K562 (cell line): ENCODE results near the gene FILIP1. TPM values are rescaled to one million over a fixed set of nuclear protein-coding genes. Genes with fewer than 3 reads are reported as not detected.

Experiments used
- ATAC-seq: fragments of 200-7000 bp; cut with Tn5 transposase; 3 replicates; pipeline ENCODE4 v1.9.1; 2020; ENCODE audit warnings: moderate library complexity
- BruUV-seq: library from RNA; stranded (reverse); fragments of 400-500 nt; replicated peaks from 2 replicates; lab custom pipeline; 2021; lab: Mats Ljungman, UMichigan
- CTCF ChIA-PET: fragments of 300-600 bp; formaldehyde crosslinking; extraction: SDS; loops from one replicate; lab custom pipeline; 2021; ENCODE audit warnings: low intra/inter-chr PET ratio; lab: Yijun Ruan, JAX
- POLR2A ChIA-PET: fragments of 300-600, 350-650 bp; sonication (Branson Sonifier 250); formaldehyde crosslinking; extraction: SDS; loops from one replicate; lab custom pipeline; 2021; ENCODE audit warnings: antibody characterized with exemption, inconsistent platforms; lab: Yijun Ruan, JAX
- DNase-seq, 4 experiments: peaks; one replicate each; pipeline versions ENCODE4 v3.0.0 to v3.0.0-alpha.2; 2011 to 2018; ENCODE audit warnings: low spot score in 3 of 4, mixed read lengths in 3 of 4; ENCODE audit errors: extremely low read depth in 1 of 4
- FAIRE-seq: peaks from 2 replicates; lab custom pipeline; 2011; peaks lifted over from hg19 to GRCh38; lab: Jason Lieb, UNC
- H2AFZ ChIP-seq: 2 replicates; pipeline ENCODE4 v1.6.0; 2011; ENCODE audit warnings: low read depth, low read length, control low read depth, inconsistent platforms
- H3K27ac ChIP-seq: fragments of 200-600 bp; 3 replicates; pipeline ENCODE4 v1.8.0; 2011; ENCODE audit warnings: low read depth, mild to moderate bottlenecking, control low read depth, inconsistent platforms, low read length, moderate library complexity, mixed read lengths; ENCODE audit errors: extremely low read depth
- H3K27me3 ChIP-seq, 2 experiments: fragments of 300-600 bp in 1 of 2; 2 replicates in 1 of 2; 3 replicates in 1 of 2; pipeline versions ENCODE4 v1.6.0 to v1.8.0; 2011; ENCODE audit warnings: inconsistent platforms in 2 of 2, low read length in 2 of 2, mild to moderate bottlenecking in 1 of 2, mixed read lengths in 1 of 2, moderate library complexity in 1 of 2; ENCODE audit not compliant: control insufficient read depth in 2 of 2, insufficient read depth in 2 of 2
- H3K36me3 ChIP-seq: fragments of 300-600 bp; 3 replicates; pipeline ENCODE4 v1.8.0; 2011; ENCODE audit warnings: mild to moderate bottlenecking, low read length, inconsistent platforms; ENCODE audit not compliant: control insufficient read depth, insufficient read depth
- H3K4me1 ChIP-seq, 2 experiments: fragments of 200-600 bp in 1 of 2; replicated peaks in 1 of 2; 2 replicates in 1 of 2; 3 replicates in 1 of 2; pipeline versions ENCODE4 v1.5.1 to v1.8.0; 2011; ENCODE audit warnings: inconsistent platforms in 2 of 2, low read length in 2 of 2, mild to moderate bottlenecking in 1 of 2, mixed read lengths in 1 of 2, moderate library complexity in 1 of 2; ENCODE audit not compliant: control insufficient read depth in 2 of 2, insufficient read depth in 2 of 2
- H3K4me2 ChIP-seq: 2 replicates; pipeline ENCODE4 v1.6.1; 2011; ENCODE audit warnings: low read length, control low read depth, inconsistent platforms, mixed read lengths; ENCODE audit not compliant: insufficient read depth
- H3K4me3 ChIP-seq: fragments of 200-600 bp; sonication (generic), shearing (Covaris generic); 2 replicates; pipeline ENCODE4 v1.5.1; 2016; ENCODE audit warnings: control low read depth, inconsistent platforms
- H3K79me2 ChIP-seq: fragments of 200-600 bp; 3 replicates; pipeline ENCODE4 v1.8.0; 2011; ENCODE audit warnings: low read length, inconsistent platforms; ENCODE audit not compliant: control insufficient read depth, insufficient read depth
- H3K9ac ChIP-seq, 2 experiments: 2 replicates each; pipeline versions ENCODE4 v1.6.0 to v1.6.1; 2011; ENCODE audit warnings: low read depth in 2 of 2, low read length in 2 of 2, control low read depth in 1 of 2, inconsistent platforms in 1 of 2, mild to moderate bottlenecking in 1 of 2, mixed read lengths in 1 of 2; ENCODE audit not compliant: insufficient read depth in 1 of 2
- H3K9me1 ChIP-seq: one replicate; pipeline ENCODE4 v1.6.0; 2011; ENCODE audit warnings: inconsistent platforms, mild to moderate bottlenecking, low read length, moderate library complexity; ENCODE audit not compliant: control insufficient read depth, insufficient read depth
- H3K9me3 ChIP-seq: replicated peaks from 2 replicates; pipeline ENCODE4 v1.5.1; 2011; ENCODE audit warnings: low read depth, low read length, inconsistent platforms; ENCODE audit not compliant: control insufficient read depth, insufficient read depth
- H4K20me1 ChIP-seq: replicated peaks from 2 replicates; pipeline ENCODE4 v1.6.1; 2011; ENCODE audit warnings: low read length, inconsistent platforms, mixed read lengths; ENCODE audit not compliant: control insufficient read depth, insufficient read depth
- ARID1B ChIP-seq: fragments of 450-650 bp; IDR thresholded peaks from 2 replicates; pipeline ENCODE4 v1.6.1; 2016; ENCODE audit warnings: antibody characterized with exemption, mild to moderate bottlenecking, inconsistent platforms
- ATF2 ChIP-seq: sonication (generic); formaldehyde crosslinking; IDR thresholded peaks from 2 replicates; pipeline ENCODE4 v1.8.1; 2022; ENCODE audit warnings: missing genetic modification reagents
- CBFA2T3 ChIP-seq: fragments of 450-650 bp; IDR thresholded peaks from 2 replicates; pipeline ENCODE4 v1.6.1; 2017
- CHD4 ChIP-seq: fragments of 200-600 bp; sonication (generic); IDR thresholded peaks from 3 replicates; pipeline ENCODE4 v1.6.1; 2012; ENCODE audit warnings: low read depth, mild to moderate bottlenecking, mixed read lengths, low read length, inconsistent platforms; ENCODE audit not compliant: insufficient read depth, insufficient replicate concordance, poor library complexity, severe bottlenecking
- ELK1 ChIP-seq: sonication (generic); formaldehyde crosslinking; IDR thresholded peaks from 2 replicates; pipeline ENCODE4 v1.8.1; 2022; ENCODE audit warnings: missing genetic modification reagents
- ELK3 ChIP-seq: fragments of 450-650 bp; formaldehyde crosslinking; IDR thresholded peaks from 2 replicates; pipeline ENCODE4 v1.4.0; 2020; ENCODE audit warnings: mild to moderate bottlenecking
- SMARCA4 ChIP-seq: fragments of 450-650 bp; IDR thresholded peaks from 2 replicates; pipeline ENCODE4 v1.6.1; 2016
- SOX6 ChIP-seq: fragments of 450-650 bp; IDR thresholded peaks from 2 replicates; pipeline ENCODE4 v1.6.1; 2014; ENCODE audit warnings: mild to moderate bottlenecking
- TCF15 ChIP-seq: fragments of 250-450 bp; sonication (Bioruptor Pico); IDR thresholded peaks from 2 replicates; pipeline ENCODE4 v1.8.0; 2022; ENCODE audit warnings: moderate library complexity, mild to moderate bottlenecking, inconsistent platforms
- TFAP4 ChIP-seq: sonication (generic); formaldehyde crosslinking; IDR thresholded peaks from 2 replicates; pipeline ENCODE4 v1.8.0; 2022; ENCODE audit warnings: missing genetic modification reagents, mild to moderate bottlenecking, moderate library complexity, borderline replicate concordance
- ZBTB11 ChIP-seq, 3 experiments: fragments of 200-800 bp in 1 of 3; fragments of 250-450 bp in 1 of 3; fragments of 450-650 bp in 1 of 3; sonication (Bioruptor Pico) in 1 of 3; sonication (Bioruptor generic) in 1 of 3; formaldehyde crosslinking in 1 of 3; IDR thresholded peaks; 2 replicates each; pipeline versions ENCODE4 v1.6.1 to v1.8.0; 2016 to 2022; ENCODE audit warnings: mild to moderate bottlenecking in 2 of 3, missing genetic modification characterization in 2 of 3, missing compliant biosample characterization in 1 of 3, moderate library complexity in 1 of 3
- ZFP36 ChIP-seq: fragments of 150-350 bp; IDR thresholded peaks from 2 replicates; pipeline ENCODE4 v1.6.1; 2018; ENCODE audit warnings: low read length, low read depth; ENCODE audit not compliant: partially characterized antibody
- WGBS: fragments of 100-300 bp; shearing (Covaris generic); methylation state at CpG from one replicate; pipeline ENCODE4 v1.1.6; 2016; ENCODE audit warnings: low coverage, mixed read lengths; ENCODE audit not compliant: insufficient coverage; ENCODE audit errors: missing lambda C conversion rate; 5-methylcytosine and 5-hydroxymethylcytosine counted together
- in situ Hi-C: fragments of 300-500 bp; cut with MboI; formaldehyde crosslinking; loops from 4 replicates; pipeline ENCODE4 v1.15.0; 2018; ENCODE audit warnings: inconsistent platforms, mixed read lengths
- intact Hi-C: fragments of 100-400 bp; cut with micrococcal nuclease; formaldehyde crosslinking; loops from 2 replicates; pipeline ENCODE4 v1.14.2; 2022
- polyA plus RNA-seq, 8 experiments: library from polyadenylated mRNA; depleted of rRNA in 4 of 8; stranded (reverse) in 5 of 8; unstranded in 3 of 8; fragments of >200 nt; fragmentation: Nextera tagmentation in 2 of 8; fragmentation: Illumina TruSeq in 1 of 8; extraction: Ambion mirVana in 2 of 8; extraction: Trizol in 1 of 8; gene quantifications; 2 replicates each; pipeline versions ENCODE4 v1.2.1 to v1.2.3, GENCODE V29; 2011 to 2014; ENCODE audit warnings: inconsistent platforms in 1 of 8, missing spikeins in 1 of 8
- total RNA-seq, 7 experiments: library from RNA; depleted of rRNA in 6 of 7; stranded (reverse); fragments of >200 nt in 6 of 7; fragmentation: Illumina TruSeq in 2 of 7; extraction: Trizol in 2 of 7; gene quantifications; 2 replicates each; pipeline versions ENCODE4 v1.2.1 to v1.2.3, GENCODE V29; 2011 to 2021; ENCODE audit warnings: low replicate concordance in 1 of 7

The FILIP1 gene
- total and polyA plus RNA-seq, 9 of the 15 experiments (the other 6 are each of a cell fraction or from before 2014, with no cell fraction given) = 0.03 to 0.25 (median 0.10) TPM; not detected in 1

- Histone ChIP-seq H3K27me3 (no peaks in the 10 kb centered on the region), H3K27ac (peak overlapping the region; percentile 19; the same call in 1 of the 3 replicates), H3K36me3 (peaks cover 11% of the 10 kb centered on the region; the same call in 2 of the 3 replicates), H3K79me2 (peaks cover 97% of the 10 kb centered on the region), H3K4me1 (peaks cover 0 to 25% of the 10 kb centered on the region in 2 experiments; a peak in 3 of 5 replicates), H2AFZ (no peak overlapping the region), H3K9ac (peak overlapping the region in 1 of 2 experiments; percentile 23; a peak in 1 of 4 replicates), H3K4me3 (no peak overlapping the region), H3K9me3 (no peaks in the 10 kb centered on the region), H3K4me2 (no peak overlapping the region), H3K9me1 (no peaks in the 10 kb centered on the region), H4K20me1 (no peaks in the 10 kb centered on the region; the same call in 1 of the 2 replicates)
- FAIRE-seq (peak; percentile 70), ATAC-seq (no peak), DNase-seq (peak in 2 of 4 experiments; percentile 14 to 22)
- in situ Hi-C loops = no loop called here
- ChIA-PET CTCF (no interaction called here), POLR2A (interaction anchor here (0.7 to 1.7 kb wide), 5 partner anchors 10 to 297 kb away, joined by 3 to 5 read pairs (median 3); no protein-coding TSS in a partner anchor)
- no TSS peak for BruUV-seq
- WGBS = 17% methylated on average over 2 of the region's 2 CpGs
- intact Hi-C loops = no loop called here
- TF ChIP-seq SMARCA4 (0 out of 2 replicates have a peak, but pooled peaks have one; percentile 31), ELK3 (CRISPR knock-in tag) (no peak), ZBTB11 (CRISPR knock-in tag; IDR thresholded peaks at IDR 0.05) (no peak), TFAP4 (CRISPR knock-in tag) (no peak), ATF2 (CRISPR knock-in tag) (no peak), CHD4 (no peak), CBFA2T3 (peak; percentile 57), ELK1 (CRISPR knock-in tag) (no peak), SOX6 (peak; percentile 92), ZFP36 (no peak), TCF15 (no peak), ARID1B (peak; percentile 52)
Measured at GRCh38 chr6:75279418-75279817, 214.2 kb downstream of the FILIP1 start.
